HepG2 (cell line): Measurements from ENCODE around the gene TNFAIP8L2. TPM values are rescaled to one million over a fixed set of nuclear protein-coding genes. Genes with fewer than 3 reads are reported as not detected.

ENCODE experiments used
- ARID4A ChIP-seq: sonication (generic); formaldehyde crosslinking; IDR thresholded peaks from 2 replicates; pipeline ENCODE4 v1.5.0; 2020; ENCODE audit warnings: mild to moderate bottlenecking, missing genetic modification reagents, borderline replicate concordance
- ARID5B ChIP-seq: IDR thresholded peaks from 2 replicates; pipeline ENCODE4 v1.4.0; 2020; ENCODE audit warnings: mild to moderate bottlenecking, missing genetic modification reagents
- ETV5 ChIP-seq: IDR thresholded peaks from 2 replicates; pipeline ENCODE4 v1.6.1; 2018; ENCODE audit warnings: missing biosample characterization, missing genetic modification reagents, inconsistent platforms, borderline replicate concordance
- FOXP4 ChIP-seq: sonication (generic); formaldehyde crosslinking; IDR thresholded peaks from 2 replicates; pipeline ENCODE4 v1.4.0; 2020; ENCODE audit warnings: missing genetic modification reagents
- GPBP1L1 ChIP-seq: sonication (generic); formaldehyde crosslinking; IDR thresholded peaks from 2 replicates; pipeline ENCODE4 v1.5.0; 2020; ENCODE audit warnings: mild to moderate bottlenecking, missing genetic modification reagents
- NFE2L1 ChIP-seq: sonication (generic); formaldehyde crosslinking; IDR thresholded peaks from 2 replicates; pipeline ENCODE4 v1.4.0; 2020; ENCODE audit warnings: missing genetic modification reagents, mild to moderate bottlenecking, borderline replicate concordance
- PAXIP1 ChIP-seq: sonication (generic); formaldehyde crosslinking; conservative IDR thresholded peaks from 2 replicates; pipeline ENCODE4 v1.4.0; 2020; ENCODE audit warnings: mild to moderate bottlenecking, missing genetic modification reagents, moderate library complexity
- SP2 ChIP-seq: sonication (generic); formaldehyde crosslinking; IDR thresholded peaks from 2 replicates; pipeline ENCODE4 v1.5.1; 2020; ENCODE audit warnings: mild to moderate bottlenecking, missing genetic modification reagents
- ZC3H4 ChIP-seq: sonication (generic); formaldehyde crosslinking; IDR thresholded peaks from 2 replicates; pipeline ENCODE4 v1.4.0; 2020; ENCODE audit warnings: missing genetic modification reagents, borderline replicate concordance
- ZNF232 ChIP-seq: sonication (generic); formaldehyde crosslinking; IDR thresholded peaks from 2 replicates; pipeline ENCODE4 v1.4.0; 2020; ENCODE audit warnings: missing genetic modification reagents, borderline replicate concordance
- ZNF383 ChIP-seq: sonication (generic); formaldehyde crosslinking; IDR thresholded peaks from 2 replicates; pipeline ENCODE4 v1.4.0; 2020; ENCODE audit warnings: missing genetic modification reagents, mild to moderate bottlenecking, borderline replicate concordance
- ZNF83 ChIP-seq: sonication (generic); formaldehyde crosslinking; IDR thresholded peaks from 2 replicates; pipeline ENCODE4 v1.4.0; 2020; ENCODE audit warnings: missing genetic modification reagents, mild to moderate bottlenecking, borderline replicate concordance
- polyA plus RNA-seq, 8 experiments: library from polyadenylated mRNA; depleted of rRNA in 3 of 8; stranded (reverse) in 7 of 8; unstranded in 1 of 8; fragments of >200 nt; fragmentation: Illumina TruSeq in 4 of 8; extraction: Trizol in 4 of 8; gene quantifications; 2 replicates each; pipeline versions ENCODE4 v1.2.1 to v1.2.3, GENCODE V29; 2011 to 2016; ENCODE audit warnings: low read depth in 4 of 8, missing spikeins in 1 of 8, mixed read lengths in 1 of 8; ENCODE audit not compliant: insufficient read depth in 1 of 8
- total RNA-seq, 5 experiments: library from RNA; depleted of rRNA; stranded (reverse); fragments of >200 nt; fragmentation: Illumina TruSeq; extraction: Trizol; gene quantifications; 2 replicates each; pipeline ENCODE4 v1.2.3, GENCODE V29; 2016; ENCODE audit warnings: low read depth in 1 of 5

Gene TNFAIP8L2
- total and polyA plus RNA-seq, 2 of the 13 experiments (the other 11 are each of a cell fraction or from before 2014, with no cell fraction given) = not detected

- TF ChIP-seq ARID5B (CRISPR knock-in tag) = peak; percentile 52; the same call in 1 of the 2 replicates
- TF ChIP-seq PAXIP1 (CRISPR knock-in tag) = peak; percentile 55
- TF ChIP-seq ETV5 (CRISPR knock-in tag) = no peak
- no peak; the same call in 1 of the 2 replicates for TF ChIP-seq FOXP4 (CRISPR knock-in tag)
- TF ChIP-seq GPBP1L1 (CRISPR knock-in tag) = no peak
- no peak for TF ChIP-seq ZNF232 (CRISPR knock-in tag)
- no peak for TF ChIP-seq ZNF383 (CRISPR knock-in tag)
- peak; percentile 79 for TF ChIP-seq ARID4A (CRISPR knock-in tag)
- no peak for TF ChIP-seq NFE2L1 (CRISPR knock-in tag)
- TF ChIP-seq ZNF83 = 0 out of 2 replicates have a peak, but pooled peaks have one; percentile 28
- TF ChIP-seq SP2 = peak; percentile 86
- TF ChIP-seq ZC3H4 (CRISPR knock-in tag) = no peak
Observed at GRCh38 chr1:151146412-151147131, 9.9 kb upstream of the TNFAIP8L2 start, which contains the start of gene SEMA6C (continued).
